Panc1 (cell line): ENCODE results near the gene MAP3K3. TPM values are rescaled to one million over a fixed set of nuclear protein-coding genes. Genes with fewer than 3 reads are reported as not detected.
A peak's percentile ranks its signal among the peaks of the same experiment; 100 is the strongest.

Source experiments
- ATAC-seq: fragments of 200-7000 bp; cut with Tn5 transposase; 2 replicates; pipeline ENCODE4 v1.9.1; 2020; ENCODE audit warnings: mild to moderate bottlenecking, moderate library complexity
- BruUV-seq: library from RNA; stranded (reverse); fragments of 400-500 nt; replicated peaks from 2 replicates; lab custom pipeline; 2021; lab: Mats Ljungman, UMichigan
- CTCF ChIA-PET: fragments of 300-600 bp; sonication (Branson Sonifier 250); formaldehyde crosslinking; loops from one replicate; lab custom pipeline; 2022; ENCODE audit warnings: antibody characterized with exemption; lab: Charles Lee
- POLR2A ChIA-PET: fragments of 300-600 bp; sonication (Branson Sonifier 250); formaldehyde crosslinking; loops from one replicate; lab custom pipeline; 2022; ENCODE audit warnings: antibody characterized with exemption; lab: Charles Lee
- DNase-seq: peaks from one replicate; pipeline ENCODE4 v3.0.0-alpha.2; 2010; ENCODE audit warnings: low read depth, low spot score
- H3K27ac ChIP-seq: 2 replicates; pipeline ENCODE4 v1.5.1; 2011; ENCODE audit warnings: mild to moderate bottlenecking, low read length, inconsistent platforms
- H3K27me3 ChIP-seq: fragments of 200-500 bp; sonication (Bioruptor generic); 2 replicates; pipeline ENCODE4 v1.6.0; 2014; ENCODE audit warnings: low read length, inconsistent platforms; ENCODE audit not compliant: control insufficient read depth, insufficient read depth
- H3K36me3 ChIP-seq: fragments of 200-500 bp; sonication (Bioruptor generic); 2 replicates; pipeline ENCODE4 v1.5.1; 2014; ENCODE audit warnings: inconsistent platforms, mild to moderate bottlenecking, low read length, moderate library complexity; ENCODE audit not compliant: control insufficient read depth, insufficient read depth
- H3K4me1 ChIP-seq: 2 replicates; pipeline ENCODE4 v1.5.1; 2011; ENCODE audit warnings: inconsistent platforms, mild to moderate bottlenecking, low read length, moderate library complexity; ENCODE audit not compliant: control insufficient read depth, insufficient read depth
- H3K4me3 ChIP-seq, 2 experiments: 2 replicates each; pipeline ENCODE4 v1.5.1; 2011 to 2012; ENCODE audit warnings: low read depth in 2 of 2, low read length in 2 of 2, mild to moderate bottlenecking in 2 of 2, inconsistent platforms in 1 of 2, moderate library complexity in 1 of 2
- H3K9me3 ChIP-seq: fragments of 200-500 bp; sonication (Bioruptor generic); 2 replicates; pipeline ENCODE4 v1.5.1; 2014; ENCODE audit warnings: low read depth, mild to moderate bottlenecking, inconsistent platforms, low read length, moderate library complexity; ENCODE audit not compliant: control insufficient read depth, insufficient read depth
- CTCF ChIP-seq: fragments of 450-650 bp; IDR thresholded peaks from 2 replicates; pipeline ENCODE4 v1.5.1; 2017; ENCODE audit warnings: mild to moderate bottlenecking
- POLR2AphosphoS5 ChIP-seq: IDR thresholded peaks from 2 replicates; pipeline ENCODE4 v1.6.1; 2012; ENCODE audit warnings: mild to moderate bottlenecking, low read depth, low read length, moderate library complexity
- SIN3A ChIP-seq: IDR thresholded peaks from 2 replicates; pipeline ENCODE4 v1.6.1; 2012; ENCODE audit warnings: low read depth, mild to moderate bottlenecking, low read length, moderate library complexity, borderline replicate concordance; ENCODE audit not compliant: insufficient read depth
- TCF7L2 ChIP-seq: IDR thresholded peaks from 2 replicates; pipeline ENCODE4 v1.6.1; 2011; ENCODE audit warnings: mild to moderate bottlenecking, low read depth, low read length, inconsistent platforms
- in situ Hi-C: cut with HindIII; loops from 2 replicates; pipeline ENCODE4 v1.10.0; 2016; ENCODE audit warnings: low sequenced_read_pairs, low pct_unique_long_range_greater_than_20kb
- intact Hi-C: fragments of 100-400 bp; cut with micrococcal nuclease; formaldehyde crosslinking; loops from one replicate; pipeline ENCODE4 v1.10.0; 2022; ENCODE audit not compliant: unreplicated experiment
- total RNA-seq: library from RNA; stranded (reverse); gene quantifications from one replicate; pipeline ENCODE4 v1.2.1, GENCODE V29; 2021; ENCODE audit not compliant: unreplicated experiment
- TF ChIP-seq, protein P1 (sequence below), 2 experiments: IDR thresholded peaks; 2 replicates each; pipeline ENCODE4 v1.6.1; 2011 to 2012; ENCODE audit warnings: low read depth in 2 of 2, control low read depth in 1 of 2, low read length in 1 of 2, mild to moderate bottlenecking in 1 of 2, moderate library complexity in 1 of 2; ENCODE audit not compliant: insufficient read depth in 1 of 2

The MAP3K3 gene
- total RNA-seq, 1 experiment from 2014 or later = 22.3 TPM

DNA sequence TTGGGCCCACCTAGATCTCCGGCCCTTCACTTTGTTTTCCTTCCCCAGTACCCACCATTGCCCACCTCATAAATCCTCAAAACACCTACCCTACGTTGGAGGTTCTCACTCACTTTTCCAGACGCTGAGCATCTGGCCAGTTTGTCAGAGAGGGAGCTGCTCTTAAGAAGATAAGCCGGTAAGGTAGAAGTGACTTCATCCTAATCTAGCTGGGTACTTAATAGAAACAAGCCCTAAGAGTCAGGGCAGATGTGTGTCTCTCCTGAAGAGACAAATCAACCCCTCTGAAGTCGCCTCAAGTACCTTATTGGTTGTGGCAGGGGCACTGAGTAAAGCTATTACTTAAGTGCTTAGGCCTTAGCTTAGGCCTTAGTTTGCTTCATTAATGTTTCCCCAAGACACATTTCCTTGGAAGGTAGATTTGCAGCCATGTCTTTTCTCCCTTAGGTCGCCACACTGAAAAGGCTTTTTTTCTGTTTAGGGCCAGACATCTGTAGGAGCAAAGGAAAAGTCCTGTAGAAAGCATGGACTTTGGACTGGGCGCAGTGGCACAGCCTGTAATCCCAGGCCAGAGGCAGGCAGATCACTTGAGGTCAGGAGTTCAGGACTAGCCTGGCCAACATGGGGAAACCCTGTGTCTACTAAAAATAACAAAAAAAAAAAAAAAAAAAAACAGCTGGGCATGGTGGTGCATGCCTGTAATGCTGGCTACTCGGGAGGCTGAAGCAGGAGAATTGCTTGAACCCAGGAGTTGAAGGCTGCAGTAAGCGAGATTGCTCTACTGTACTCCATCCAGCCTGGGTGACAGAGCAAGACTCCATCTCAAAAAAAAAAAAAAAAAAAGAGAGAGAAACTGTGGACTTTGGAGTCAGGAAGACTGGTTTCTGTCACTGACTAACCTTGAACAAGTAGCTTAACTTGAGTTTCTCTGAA is 20.5 kb upstream of the MAP3K3 start:
- TSS peak; percentile 49 for BruUV-seq
- in situ Hi-C loops = no loop called here
- no peaks in the 10 kb centered on the region for H3K9me3 ChIP-seq
- DNase-seq (no peak), ATAC-seq (no peak)
- intact Hi-C loops = no loop called here
- no peak for TF ChIP-seq POLR2AphosphoS5
- TF ChIP-seq SIN3A = no peak
- no peak for TF ChIP-seq TCF7L2
- TF ChIP-seq CTCF = no peak
- TF ChIP-seq, protein P1, sequence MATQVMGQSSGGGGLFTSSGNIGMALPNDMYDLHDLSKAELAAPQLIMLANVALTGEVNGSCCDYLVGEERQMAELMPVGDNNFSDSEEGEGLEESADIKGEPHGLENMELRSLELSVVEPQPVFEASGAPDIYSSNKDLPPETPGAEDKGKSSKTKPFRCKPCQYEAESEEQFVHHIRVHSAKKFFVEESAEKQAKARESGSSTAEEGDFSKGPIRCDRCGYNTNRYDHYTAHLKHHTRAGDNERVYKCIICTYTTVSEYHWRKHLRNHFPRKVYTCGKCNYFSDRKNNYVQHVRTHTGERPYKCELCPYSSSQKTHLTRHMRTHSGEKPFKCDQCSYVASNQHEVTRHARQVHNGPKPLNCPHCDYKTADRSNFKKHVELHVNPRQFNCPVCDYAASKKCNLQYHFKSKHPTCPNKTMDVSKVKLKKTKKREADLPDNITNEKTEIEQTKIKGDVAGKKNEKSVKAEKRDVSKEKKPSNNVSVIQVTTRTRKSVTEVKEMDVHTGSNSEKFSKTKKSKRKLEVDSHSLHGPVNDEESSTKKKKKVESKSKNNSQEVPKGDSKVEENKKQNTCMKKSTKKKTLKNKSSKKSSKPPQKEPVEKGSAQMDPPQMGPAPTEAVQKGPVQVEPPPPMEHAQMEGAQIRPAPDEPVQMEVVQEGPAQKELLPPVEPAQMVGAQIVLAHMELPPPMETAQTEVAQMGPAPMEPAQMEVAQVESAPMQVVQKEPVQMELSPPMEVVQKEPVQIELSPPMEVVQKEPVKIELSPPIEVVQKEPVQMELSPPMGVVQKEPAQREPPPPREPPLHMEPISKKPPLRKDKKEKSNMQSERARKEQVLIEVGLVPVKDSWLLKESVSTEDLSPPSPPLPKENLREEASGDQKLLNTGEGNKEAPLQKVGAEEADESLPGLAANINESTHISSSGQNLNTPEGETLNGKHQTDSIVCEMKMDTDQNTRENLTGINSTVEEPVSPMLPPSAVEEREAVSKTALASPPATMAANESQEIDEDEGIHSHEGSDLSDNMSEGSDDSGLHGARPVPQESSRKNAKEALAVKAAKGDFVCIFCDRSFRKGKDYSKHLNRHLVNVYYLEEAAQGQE (IDR thresholded peaks at IDR 0.05; ENCODE audit: insufficient read depth in 1 of 2, low read depth in 2 of 2, low read length in 1 of 2) = no peak
- peaks cover 8% of the 10 kb centered on the region for H3K4me1 ChIP-seq
- ChIA-PET POLR2A (interaction anchor here (0.6 kb wide), 2 partner anchors 27 to 74 kb away, joined by 4 to 10 read pairs; no protein-coding TSS in a partner anchor), CTCF (no interaction called here)
- H3K27me3 ChIP-seq = no peaks in the 10 kb centered on the region
- peak overlapping the region; percentile 75 to 76 for H3K4me3 ChIP-seq
- H3K27ac ChIP-seq = peak overlapping the region; percentile 86
- H3K36me3 ChIP-seq = peaks cover 7% of the 10 kb centered on the region

DNA sequence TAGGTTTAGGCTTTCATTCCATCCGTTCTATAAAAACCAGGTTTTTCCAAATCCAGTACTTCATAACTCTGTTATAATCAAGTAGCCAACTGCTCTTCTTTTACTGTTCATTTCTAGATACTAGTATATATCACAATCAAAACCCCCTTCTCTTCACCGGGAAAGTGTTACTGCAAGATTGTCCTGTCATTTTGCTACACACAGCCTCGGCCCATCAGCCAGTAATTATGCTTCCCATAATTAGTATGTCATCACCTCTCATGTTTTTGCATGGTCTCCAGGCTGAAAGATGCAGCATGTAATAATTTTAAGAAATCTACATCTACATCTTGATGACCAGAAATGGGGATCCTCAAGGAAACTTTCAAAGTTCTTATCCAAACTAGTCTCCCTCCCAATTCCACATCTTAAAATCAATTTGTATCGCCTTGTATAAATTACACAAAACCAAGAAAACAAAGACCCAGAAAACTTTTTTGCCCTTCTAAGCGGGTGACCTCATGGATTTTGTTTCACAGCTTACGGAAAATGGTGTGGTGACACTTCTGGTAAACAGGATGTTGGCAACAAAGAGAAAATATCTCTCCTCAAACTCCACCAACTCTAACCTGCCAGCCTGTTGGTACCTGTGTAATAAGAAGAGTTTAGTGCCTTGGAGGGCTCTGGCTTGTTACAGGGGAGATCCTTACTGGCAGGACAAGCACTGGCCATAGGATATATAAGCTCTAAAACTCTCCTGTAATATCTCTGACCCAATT is 12.2 kb upstream of the MAP3K3 start:
- ATAC-seq (no peak), DNase-seq (no peak)
- Histone ChIP-seq H3K9me3 (no peaks in the 10 kb centered on the region), H3K36me3 (peaks cover 4% of the 10 kb centered on the region; the same call in 1 of the 2 replicates), H3K27ac (no peak overlapping the region), H3K27me3 (no peaks in the 10 kb centered on the region), H3K4me1 (no peaks in the 10 kb centered on the region), H3K4me3 (no peak overlapping the region)
- ChIA-PET CTCF (no interaction called here), POLR2A (no interaction called here)
- intact Hi-C loops (no loop called here), in situ Hi-C loops (no loop called here)
- TF ChIP-seq, protein P1 (IDR thresholded peaks at IDR 0.05; ENCODE audit: insufficient read depth in 1 of 2, low read depth in 2 of 2, low read length in 1 of 2) = no peak
- BruUV-seq = no TSS peak
